ENCODE data around the gene FAM184A.
"Not testable (repeated sequence)": the region's sequence is repeated elsewhere in the genome, so short reads cannot be mapped to it uniquely, and the experiment has no call there.

The FAM184A gene

GRCh38 chr6:119102901-119103300 is 24.4 kb upstream of the FAM184A start:
- in situ Hi-C loops (cut with HindIII; ENCODE audit: low sequenced_read_pairs) = no loop called here

- in situ Hi-C loops (cut with HindIII; ENCODE audit: low sequenced_read_pairs) = no loop called here
These were observed 21.7 kb upstream of the FAM184A start for GRCh38 chr6:119100115-119100514.

- in situ Hi-C loops (cut with HindIII; ENCODE audit: low sequenced_read_pairs) = not testable (repeated sequence)
These were observed 19.4 kb upstream of the FAM184A start for GRCh38 chr6:119097815-119098361.

GRCh38 chr6:119096721-119097565 is 18.5 kb upstream of the FAM184A start:
- in situ Hi-C loops (cut with HindIII; ENCODE audit: low sequenced_read_pairs) = no loop called here

GRCh38 chr6:119090256-119090655 is 11.8 kb upstream of the FAM184A start:
- in situ Hi-C loops (cut with HindIII; ENCODE audit: low sequenced_read_pairs) = no loop called here

GRCh38 chr6:119084784-119085183 is 6.3 kb upstream of the FAM184A start:
- in situ Hi-C loops (cut with HindIII; ENCODE audit: low sequenced_read_pairs) = no loop called here

GRCh38 chr6:119083007-119083406 is 4.5 kb upstream of the FAM184A start:
- in situ Hi-C loops (cut with HindIII; ENCODE audit: low sequenced_read_pairs) = no loop called here

- in situ Hi-C loops (cut with HindIII; ENCODE audit: low sequenced_read_pairs) = no loop called here
These were observed 882 bp upstream of the FAM184A start for GRCh38 chr6:119079283-119079809.

- in situ Hi-C loops (cut with HindIII; ENCODE audit: low sequenced_read_pairs) = no loop called here
These were observed 655 bp downstream of the FAM184A start for GRCh38 chr6:119077643-119078375.

GRCh38 chr6:119077391-119077642 is 1.1 kb downstream of the FAM184A start:
- in situ Hi-C loops (cut with HindIII; ENCODE audit: low sequenced_read_pairs) = no loop called here

GRCh38 chr6:119076576-119077390 is 1.7 kb downstream of the FAM184A start:
- in situ Hi-C loops (cut with HindIII; ENCODE audit: low sequenced_read_pairs) = no loop called here

GRCh38 chr6:119076173-119076572 is 2.3 kb downstream of the FAM184A start:
- in situ Hi-C loops (cut with HindIII; ENCODE audit: low sequenced_read_pairs) = no loop called here

GRCh38 chr6:119075200-119075981 is 3.1 kb downstream of the FAM184A start:
- in situ Hi-C loops (cut with HindIII; ENCODE audit: low sequenced_read_pairs) = no loop called here

- in situ Hi-C loops (cut with HindIII; ENCODE audit: low sequenced_read_pairs) = no loop called here
These were observed 5.0 kb downstream of the FAM184A start for GRCh38 chr6:119073307-119074051.

- in situ Hi-C loops (cut with HindIII; ENCODE audit: low sequenced_read_pairs) = no loop called here
These were observed 6.9 kb downstream of the FAM184A start for GRCh38 chr6:119071576-119071975.

- in situ Hi-C loops (cut with HindIII; ENCODE audit: low sequenced_read_pairs) = no loop called here
These were observed 11.4 kb downstream of the FAM184A start for GRCh38 chr6:119067091-119067490.

GRCh38 chr6:119066517-119066916 is 11.9 kb downstream of the FAM184A start:
- in situ Hi-C loops (cut with HindIII; ENCODE audit: low sequenced_read_pairs) = no loop called here

- in situ Hi-C loops (cut with HindIII; ENCODE audit: low sequenced_read_pairs) = no loop called here
These were observed 12.5 kb downstream of the FAM184A start for GRCh38 chr6:119065955-119066354.

- in situ Hi-C loops (cut with HindIII; ENCODE audit: low sequenced_read_pairs) = no loop called here
These were observed 13.1 kb downstream of the FAM184A start for GRCh38 chr6:119065382-119065781.

GRCh38 chr6:119063491-119063890 is 15.0 kb downstream of the FAM184A start:
- in situ Hi-C loops (cut with HindIII; ENCODE audit: low sequenced_read_pairs) = no loop called here

Measured in endothelial cell of hepatic sinusoid (primary cell).